Osteoblast (primary cell): ENCODE results near the gene CPXM2. TPM values are rescaled to one million over a fixed set of nuclear protein-coding genes. Genes with fewer than 3 reads are reported as not detected.

Experiments used
- DNase-seq: peaks from one replicate; pipeline ENCODE4 v3.0.0; 2011; ENCODE audit warnings: low spot score, mixed read lengths; ENCODE audit not compliant: insufficient read length; ENCODE audit errors: missing footprints
- H2AFZ ChIP-seq: 2 replicates; pipeline ENCODE4 v1.6.0; 2011; ENCODE audit warnings: mild to moderate bottlenecking, low read length
- H3K27ac ChIP-seq: 2 replicates; pipeline ENCODE4 v1.5.1; 2011; ENCODE audit warnings: mild to moderate bottlenecking, low read depth, low read length, moderate library complexity
- H3K27me3 ChIP-seq: 2 replicates; pipeline ENCODE4 v1.6.0; 2012; ENCODE audit warnings: mild to moderate bottlenecking, control low read depth, inconsistent platforms, low read length, moderate library complexity; ENCODE audit not compliant: insufficient read depth
- H3K36me3 ChIP-seq: 2 replicates; pipeline ENCODE4 v1.5.1; 2011; ENCODE audit warnings: mild to moderate bottlenecking, low read length, control low read depth, moderate library complexity; ENCODE audit not compliant: insufficient read depth
- H3K4me1 ChIP-seq: 2 replicates; pipeline ENCODE4 v1.5.1; 2011; ENCODE audit warnings: mild to moderate bottlenecking, low read length, control low read depth, moderate library complexity; ENCODE audit not compliant: insufficient read depth
- H3K4me2 ChIP-seq: 2 replicates; pipeline ENCODE4 v1.6.0; 2011; ENCODE audit warnings: mild to moderate bottlenecking, low read length; ENCODE audit not compliant: insufficient read depth
- H3K4me3 ChIP-seq: fragments of 200-600 bp; sonication (generic); 3 replicates; pipeline ENCODE4 v1.5.1; 2012; ENCODE audit warnings: mild to moderate bottlenecking, low read length, inconsistent platforms; ENCODE audit not compliant: insufficient read depth
- H3K79me2 ChIP-seq: 2 replicates; pipeline ENCODE4 v1.6.0; 2012; ENCODE audit warnings: mild to moderate bottlenecking, low read length, control low read depth, inconsistent platforms; ENCODE audit not compliant: insufficient read depth
- H3K9me3 ChIP-seq: 2 replicates; pipeline ENCODE4 v1.5.1; 2011; ENCODE audit warnings: low read depth, low read length, control low read depth
- H4K20me1 ChIP-seq: 2 replicates; pipeline ENCODE4 v1.6.0; 2012; ENCODE audit warnings: mild to moderate bottlenecking, low read length, control low read depth; ENCODE audit not compliant: insufficient read depth
- total RNA-seq: library from RNA; depleted of rRNA; stranded (reverse); fragments of >200 nt; gene quantifications from 2 replicates; pipeline ENCODE4 v1.2.3, GENCODE V29; 2012
- TF ChIP-seq, protein P1 (sequence below): IDR thresholded peaks from 2 replicates; pipeline ENCODE4 v1.5.1; 2011; ENCODE audit warnings: mild to moderate bottlenecking, low read depth, low read length, moderate library complexity; ENCODE audit errors: extremely low read depth

The CPXM2 gene
- total RNA-seq, 1 donor: 0.36 TPM

DNA sequence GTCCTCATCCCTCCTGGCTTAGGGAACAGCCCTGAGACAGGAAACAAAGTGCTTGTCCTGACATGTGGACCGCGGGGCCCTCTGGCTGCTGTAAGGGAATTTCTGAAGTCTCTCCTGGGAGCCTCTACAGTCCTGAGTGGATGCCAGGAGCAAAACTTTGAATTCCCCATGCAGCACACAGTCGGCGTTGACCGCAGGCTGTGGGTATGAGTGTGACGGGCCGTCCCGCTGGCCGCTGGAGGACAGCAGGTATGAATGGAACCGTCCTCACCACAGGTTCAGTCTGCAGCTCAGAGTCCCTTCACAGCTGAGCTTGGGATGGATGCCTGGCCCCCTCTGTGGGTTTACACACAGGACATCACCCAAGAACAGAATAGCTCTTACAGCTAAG lies 130.6 kb downstream of the CPXM2 start:
- Histone ChIP-seq H3K9me3 (no peaks in the 10 kb centered on the region), H3K79me2 (no peaks in the 10 kb centered on the region), H3K36me3 (no peaks in the 10 kb centered on the region), H3K4me3 (no peak overlapping the region), H4K20me1 (no peaks in the 10 kb centered on the region), H3K27ac (no peak overlapping the region), H3K4me2 (no peak overlapping the region), H3K4me1 (no peaks in the 10 kb centered on the region), H2AFZ (no peak overlapping the region), H3K27me3 (no peaks in the 10 kb centered on the region)
- TF ChIP-seq, protein P1, sequence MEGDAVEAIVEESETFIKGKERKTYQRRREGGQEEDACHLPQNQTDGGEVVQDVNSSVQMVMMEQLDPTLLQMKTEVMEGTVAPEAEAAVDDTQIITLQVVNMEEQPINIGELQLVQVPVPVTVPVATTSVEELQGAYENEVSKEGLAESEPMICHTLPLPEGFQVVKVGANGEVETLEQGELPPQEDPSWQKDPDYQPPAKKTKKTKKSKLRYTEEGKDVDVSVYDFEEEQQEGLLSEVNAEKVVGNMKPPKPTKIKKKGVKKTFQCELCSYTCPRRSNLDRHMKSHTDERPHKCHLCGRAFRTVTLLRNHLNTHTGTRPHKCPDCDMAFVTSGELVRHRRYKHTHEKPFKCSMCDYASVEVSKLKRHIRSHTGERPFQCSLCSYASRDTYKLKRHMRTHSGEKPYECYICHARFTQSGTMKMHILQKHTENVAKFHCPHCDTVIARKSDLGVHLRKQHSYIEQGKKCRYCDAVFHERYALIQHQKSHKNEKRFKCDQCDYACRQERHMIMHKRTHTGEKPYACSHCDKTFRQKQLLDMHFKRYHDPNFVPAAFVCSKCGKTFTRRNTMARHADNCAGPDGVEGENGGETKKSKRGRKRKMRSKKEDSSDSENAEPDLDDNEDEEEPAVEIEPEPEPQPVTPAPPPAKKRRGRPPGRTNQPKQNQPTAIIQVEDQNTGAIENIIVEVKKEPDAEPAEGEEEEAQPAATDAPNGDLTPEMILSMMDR: no peak
- no peak for DNase-seq

DNA sequence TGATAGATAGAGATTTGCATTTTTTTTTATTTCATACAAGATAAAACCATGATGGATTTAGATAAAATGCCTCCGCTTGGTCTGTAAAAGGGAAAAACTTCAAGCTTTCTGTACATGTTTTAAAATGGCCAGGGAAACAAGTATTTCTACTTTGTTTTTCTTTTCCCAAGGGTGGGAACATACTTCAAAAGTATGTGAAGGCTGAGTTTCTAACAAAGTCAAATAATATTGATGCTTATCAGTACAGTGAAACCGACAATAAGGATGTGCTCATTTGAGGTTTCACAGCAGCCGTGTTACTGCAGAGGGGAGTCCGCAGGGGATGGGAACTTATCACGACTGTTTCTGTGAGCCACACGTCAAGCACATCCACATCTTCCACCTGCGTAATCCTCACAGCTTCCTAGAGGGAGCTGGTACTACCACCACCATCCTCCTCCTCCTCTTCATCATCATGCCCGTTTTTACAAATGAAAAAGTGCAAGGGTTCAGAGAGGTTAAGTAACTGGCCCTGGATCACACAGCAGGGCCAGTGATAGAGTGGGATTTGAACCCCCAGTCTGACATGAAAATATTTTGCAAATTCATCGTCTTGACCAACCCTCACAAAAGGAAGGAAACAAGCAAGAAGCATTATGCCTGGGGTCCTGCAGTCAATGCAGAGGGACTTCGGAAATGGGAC lies 131.1 kb downstream of the CPXM2 start:
- H3K27ac ChIP-seq: no peak overlapping the region
- DNase-seq: no peak
- H2AFZ ChIP-seq: no peak overlapping the region
- H3K4me3 ChIP-seq: no peak overlapping the region
- no peaks in the 10 kb centered on the region for H3K9me3 ChIP-seq
- no peaks in the 10 kb centered on the region for H3K27me3 ChIP-seq
- TF ChIP-seq, protein P1: no peak
- H3K79me2 ChIP-seq: no peaks in the 10 kb centered on the region
- H3K36me3 ChIP-seq: no peaks in the 10 kb centered on the region
- no peaks in the 10 kb centered on the region for H3K4me1 ChIP-seq
- no peaks in the 10 kb centered on the region for H4K20me1 ChIP-seq
- H3K4me2 ChIP-seq: no peak overlapping the region

DNA sequence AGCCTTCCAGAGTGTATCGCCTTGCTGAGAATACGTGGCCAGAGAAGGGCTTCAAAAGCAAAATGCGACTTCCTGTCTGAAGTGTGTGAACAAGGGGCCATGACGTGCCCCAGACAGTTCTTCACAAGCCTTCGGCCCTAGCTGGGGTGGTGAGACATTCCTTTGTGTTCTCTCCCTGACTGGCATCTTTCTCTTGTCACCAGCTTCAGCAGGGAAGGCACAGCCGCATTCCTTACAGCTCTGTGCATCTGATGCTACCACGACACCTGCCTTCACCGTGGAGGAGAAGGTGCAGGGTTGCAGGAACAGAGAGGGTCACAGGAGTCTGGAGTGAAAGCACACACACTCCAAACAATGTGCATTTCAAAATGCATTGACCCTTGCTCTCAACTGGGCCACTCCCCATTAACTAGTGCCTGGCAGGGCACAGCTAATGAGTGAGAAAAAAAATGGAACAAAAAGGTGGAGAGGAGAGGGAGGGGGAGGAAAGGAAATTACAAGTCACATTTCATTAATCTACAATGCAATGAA lies 132.0 kb downstream of the CPXM2 start:
- Histone ChIP-seq H3K27me3 (no peaks in the 10 kb centered on the region), H3K36me3 (no peaks in the 10 kb centered on the region), H3K4me3 (no peak overlapping the region), H4K20me1 (no peaks in the 10 kb centered on the region), H3K27ac (no peak overlapping the region), H3K4me2 (no peak overlapping the region), H3K9me3 (no peaks in the 10 kb centered on the region), H2AFZ (no peak overlapping the region), H3K4me1 (no peaks in the 10 kb centered on the region), H3K79me2 (no peaks in the 10 kb centered on the region)
- DNase-seq: no peak
- TF ChIP-seq, protein P1: no peak

DNA sequence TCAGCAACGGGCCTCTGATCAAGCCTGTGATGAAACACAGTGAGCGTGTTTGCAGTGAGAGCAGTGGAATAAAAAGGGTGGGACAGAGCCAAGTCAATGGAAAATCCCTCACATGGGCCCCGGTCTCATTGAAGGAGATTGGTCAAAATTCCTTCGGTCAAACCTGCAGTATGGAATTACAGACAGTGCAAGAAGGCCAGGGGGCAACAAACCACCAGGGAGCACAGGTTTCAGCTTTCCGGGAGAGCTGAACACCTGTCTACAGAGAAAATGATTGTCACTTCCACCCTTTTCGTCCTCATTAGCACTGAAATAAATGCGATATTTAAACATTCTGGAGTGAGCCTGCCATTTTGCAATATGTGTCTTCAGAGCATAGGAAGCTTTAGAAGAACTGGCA lies 132.6 kb downstream of the CPXM2 start:
- no peak overlapping the region for H3K4me3 ChIP-seq
- H3K4me2 ChIP-seq: no peak overlapping the region
- no peaks in the 10 kb centered on the region for H3K79me2 ChIP-seq
- TF ChIP-seq, protein P1: no peak
- H3K27ac ChIP-seq: no peak overlapping the region
- no peaks in the 10 kb centered on the region for H3K36me3 ChIP-seq
- no peaks in the 10 kb centered on the region for H3K4me1 ChIP-seq
- H4K20me1 ChIP-seq: no peaks in the 10 kb centered on the region
- no peak overlapping the region for H2AFZ ChIP-seq
- H3K27me3 ChIP-seq: no peaks in the 10 kb centered on the region
- DNase-seq: no peak
- H3K9me3 ChIP-seq: no peaks in the 10 kb centered on the region
